ENCODE data around the gene TIMM44.

DNA sequence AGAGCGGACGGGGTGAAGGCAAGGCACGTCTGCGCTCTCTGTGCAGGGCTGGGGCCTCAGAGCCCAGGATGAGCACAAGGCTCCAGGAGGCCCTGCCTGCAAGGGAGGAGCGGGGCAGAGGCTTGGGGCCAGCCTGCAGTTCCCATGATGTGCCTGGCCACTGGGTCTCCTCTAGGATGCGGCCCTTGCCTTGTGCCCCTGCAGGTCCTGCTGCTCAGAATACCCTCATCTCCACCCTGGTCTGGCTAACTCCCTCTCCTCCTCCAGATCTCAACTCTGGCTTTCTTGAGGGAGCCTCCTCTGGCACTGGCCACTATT is 34.2 kb upstream of the TIMM44 start:
- TF ChIP-seq CTCF (optimal IDR thresholded peaks at IDR 0.05 in 1 of 3, IDR thresholded peaks at IDR 0.05 in 1 of 3, conservative IDR thresholded peaks at IDR 0.05 in 1 of 3; ENCODE audit: extremely low read depth in 1 of 3, insufficient read depth in 2 of 3, low read length in 3 of 3) (no peak), EZH2 (IDR thresholded peaks at IDR 0.05; ENCODE audit: low read length) (no peak)
